ENCODE results near the gene GPATCH8. TPM values are rescaled to one million over a fixed set of nuclear protein-coding genes. Genes with fewer than 3 reads are reported as not detected.
"Not testable (repeated sequence)": the region's sequence is repeated elsewhere in the genome, so short reads cannot be mapped to it uniquely, and the experiment has no call there.

Gene GPATCH8
- total RNA-seq, 3 donors from 2014 or later (not counting 1 experiment from before 2014, with no cell fraction given) = 104 to 111 (median 109) TPM

DNA sequence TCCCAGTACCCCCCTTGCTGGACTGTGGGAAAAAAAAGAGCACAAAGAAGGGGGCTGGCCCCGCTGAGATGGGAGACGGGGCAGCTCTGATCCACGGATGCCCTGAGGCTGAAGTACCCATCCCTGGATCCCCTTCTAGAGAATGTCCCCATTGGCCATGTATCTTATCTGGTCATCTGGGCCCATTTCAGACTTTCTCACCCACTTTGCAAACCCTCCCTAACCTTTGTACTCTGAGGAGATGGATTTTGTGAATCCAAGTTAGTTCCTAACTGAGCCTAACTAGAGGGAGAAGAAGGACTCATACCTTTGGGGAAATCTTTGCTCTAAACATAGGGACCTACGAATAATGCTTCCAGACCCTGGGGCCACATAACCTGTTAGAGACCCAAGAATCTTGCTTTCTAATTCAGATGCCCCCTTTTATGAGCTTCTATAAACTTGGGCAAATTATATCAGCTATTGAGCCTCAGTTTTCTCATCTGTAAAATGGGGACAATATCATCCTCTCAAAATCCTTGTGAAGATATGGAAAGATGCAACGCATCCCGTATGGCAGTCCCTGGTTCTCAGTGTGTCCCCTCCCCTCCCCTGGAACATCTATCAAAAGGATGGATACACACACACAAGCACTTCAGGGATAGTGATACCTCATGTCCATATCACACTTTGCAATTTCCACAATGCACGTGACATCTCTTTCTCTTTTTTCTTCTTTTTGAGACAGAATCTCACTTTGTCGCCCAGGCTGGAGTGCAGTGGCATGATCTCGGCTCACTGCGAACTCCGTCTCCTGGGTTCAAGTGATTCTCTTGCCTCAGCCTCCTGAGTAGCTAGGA, 37.3 kb upstream of the GPATCH8 start:
- H3K4me3 Mint-ChIP-seq = no peak overlapping the region
- TF ChIP-seq, protein P1, sequence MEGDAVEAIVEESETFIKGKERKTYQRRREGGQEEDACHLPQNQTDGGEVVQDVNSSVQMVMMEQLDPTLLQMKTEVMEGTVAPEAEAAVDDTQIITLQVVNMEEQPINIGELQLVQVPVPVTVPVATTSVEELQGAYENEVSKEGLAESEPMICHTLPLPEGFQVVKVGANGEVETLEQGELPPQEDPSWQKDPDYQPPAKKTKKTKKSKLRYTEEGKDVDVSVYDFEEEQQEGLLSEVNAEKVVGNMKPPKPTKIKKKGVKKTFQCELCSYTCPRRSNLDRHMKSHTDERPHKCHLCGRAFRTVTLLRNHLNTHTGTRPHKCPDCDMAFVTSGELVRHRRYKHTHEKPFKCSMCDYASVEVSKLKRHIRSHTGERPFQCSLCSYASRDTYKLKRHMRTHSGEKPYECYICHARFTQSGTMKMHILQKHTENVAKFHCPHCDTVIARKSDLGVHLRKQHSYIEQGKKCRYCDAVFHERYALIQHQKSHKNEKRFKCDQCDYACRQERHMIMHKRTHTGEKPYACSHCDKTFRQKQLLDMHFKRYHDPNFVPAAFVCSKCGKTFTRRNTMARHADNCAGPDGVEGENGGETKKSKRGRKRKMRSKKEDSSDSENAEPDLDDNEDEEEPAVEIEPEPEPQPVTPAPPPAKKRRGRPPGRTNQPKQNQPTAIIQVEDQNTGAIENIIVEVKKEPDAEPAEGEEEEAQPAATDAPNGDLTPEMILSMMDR (IDR thresholded peaks at IDR 0.05) = no peak
- no peak overlapping the region for H3K27ac Mint-ChIP-seq
- DNase-seq (no peak), ATAC-seq (no peak)
- 87% methylated on average over 11 of the region's 11 CpGs for WGBS (ENCODE audit: insufficient coverage)
- intact Hi-C loops (cut with micrococcal nuclease) = no loop called here
- peaks cover 0 to 20% of the 10 kb centered on the region in 2 donors for H3K27me3 Mint-ChIP-seq (ENCODE audit: low read depth in 2 of 2)
- H3K4me1 Mint-ChIP-seq = no peaks in the 10 kb centered on the region
- Histone ChIP-seq H3K36me3 (ENCODE audit: control insufficient read depth, insufficient read depth, low read length) (no peaks in the 10 kb centered on the region), H3K27me3 (ENCODE audit: control insufficient read depth, insufficient read depth, low read length) (no peaks in the 10 kb centered on the region), H3K4me1 (ENCODE audit: control insufficient read depth, insufficient read depth, low read length) (no peaks in the 10 kb centered on the region), H3K4me3 (ENCODE audit: low read length) (no peak overlapping the region), H3K9me3 (ENCODE audit: control insufficient read depth, insufficient read depth, low read length) (no peaks in the 10 kb centered on the region), H3K27ac (ENCODE audit: low read length) (no peak overlapping the region)
- no peaks in the 10 kb centered on the region for H3K9me3 Mint-ChIP-seq
- H3K36me3 Mint-ChIP-seq = no peaks in the 10 kb centered on the region

DNA sequence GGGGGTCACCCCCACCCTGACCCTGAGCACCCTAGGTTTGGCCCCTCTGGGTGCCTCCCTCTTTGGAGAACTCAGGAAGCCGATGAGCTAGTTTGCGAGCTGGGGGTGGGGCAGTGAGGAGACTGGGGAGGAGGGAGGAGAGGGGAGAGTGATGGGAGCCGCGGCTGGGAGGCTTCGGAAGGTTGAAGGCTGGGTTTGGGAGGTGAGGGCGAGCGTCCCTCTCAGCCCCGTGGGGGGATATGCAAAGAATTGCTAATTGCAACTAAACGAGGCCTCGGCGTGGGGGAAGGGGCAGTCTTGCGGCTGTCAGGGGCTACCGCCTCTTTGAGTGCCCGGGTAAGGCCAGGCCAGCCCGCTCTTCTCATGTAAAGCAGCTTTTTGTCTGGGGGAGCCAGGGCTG, 36.5 kb upstream of the GPATCH8 start:
- TF ChIP-seq, protein P1 (IDR thresholded peaks at IDR 0.05) = no peak
- no peaks in the 10 kb centered on the region for H3K36me3 Mint-ChIP-seq
- WGBS (ENCODE audit: insufficient coverage) = 76% methylated on average over 15 of the region's 15 CpGs
- no peak for ATAC-seq
- no peaks in the 10 kb centered on the region for H3K4me1 ChIP-seq (ENCODE audit: control insufficient read depth, insufficient read depth, low read length)
- no peak overlapping the region for H3K4me3 Mint-ChIP-seq
- DNase-seq = no peak
- H3K4me1 Mint-ChIP-seq = no peaks in the 10 kb centered on the region
- H3K9me3 ChIP-seq (ENCODE audit: control insufficient read depth, insufficient read depth, low read length) = no peaks in the 10 kb centered on the region
- no peak overlapping the region for H3K27ac Mint-ChIP-seq
- H3K4me3 ChIP-seq (ENCODE audit: low read length) = no peak overlapping the region
- H3K27me3 Mint-ChIP-seq (ENCODE audit: low read depth in 2 of 2) = peaks cover 0 to 20% of the 10 kb centered on the region in 2 donors
- intact Hi-C loops (cut with micrococcal nuclease) = no loop called here
- H3K27me3 ChIP-seq (ENCODE audit: control insufficient read depth, insufficient read depth, low read length) = no peaks in the 10 kb centered on the region
- H3K27ac ChIP-seq (ENCODE audit: low read length) = no peak overlapping the region
- no peaks in the 10 kb centered on the region for H3K9me3 Mint-ChIP-seq
- H3K36me3 ChIP-seq (ENCODE audit: control insufficient read depth, insufficient read depth, low read length) = no peaks in the 10 kb centered on the region

DNA sequence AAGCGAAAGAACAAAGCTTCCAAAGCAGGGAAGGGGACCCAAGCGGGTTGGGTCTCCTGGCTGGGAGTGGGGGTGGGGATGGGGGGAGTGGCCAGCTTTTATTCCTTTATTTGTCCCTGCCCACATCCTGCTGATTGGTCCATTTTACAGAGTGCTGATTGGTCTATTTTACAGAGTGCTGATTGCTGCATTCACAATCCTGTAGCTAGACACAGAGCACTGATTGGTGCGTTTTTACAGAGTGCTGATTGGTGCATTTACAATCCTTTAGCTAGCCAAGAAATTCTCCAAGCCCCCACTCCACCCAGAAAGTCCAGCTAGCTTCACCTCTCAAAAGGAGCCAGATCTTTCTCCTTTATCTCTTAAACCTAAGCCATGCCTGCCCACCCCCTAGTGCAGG, 34.7 kb upstream of the GPATCH8 start:
- intact Hi-C loops (cut with micrococcal nuclease); H3K27ac ChIP-seq (ENCODE audit: low read length); H3K36me3 Mint-ChIP-seq; H3K9me3 Mint-ChIP-seq; H3K27ac Mint-ChIP-seq; H3K4me1 Mint-ChIP-seq; H3K4me3 ChIP-seq (ENCODE audit: low read length); H3K4me1 ChIP-seq (ENCODE audit: control insufficient read depth, insufficient read depth, low read length); ATAC-seq; H3K27me3 Mint-ChIP-seq (ENCODE audit: low read depth in 2 of 2); H3K36me3 ChIP-seq (ENCODE audit: control insufficient read depth, insufficient read depth, low read length); H3K9me3 ChIP-seq (ENCODE audit: control insufficient read depth, insufficient read depth, low read length); H3K27me3 ChIP-seq (ENCODE audit: control insufficient read depth, insufficient read depth, low read length); DNase-seq; H3K4me3 Mint-ChIP-seq: not testable (repeated sequence)
- 97% methylated on average over 3 of the region's 3 CpGs for WGBS (ENCODE audit: insufficient coverage)

DNA sequence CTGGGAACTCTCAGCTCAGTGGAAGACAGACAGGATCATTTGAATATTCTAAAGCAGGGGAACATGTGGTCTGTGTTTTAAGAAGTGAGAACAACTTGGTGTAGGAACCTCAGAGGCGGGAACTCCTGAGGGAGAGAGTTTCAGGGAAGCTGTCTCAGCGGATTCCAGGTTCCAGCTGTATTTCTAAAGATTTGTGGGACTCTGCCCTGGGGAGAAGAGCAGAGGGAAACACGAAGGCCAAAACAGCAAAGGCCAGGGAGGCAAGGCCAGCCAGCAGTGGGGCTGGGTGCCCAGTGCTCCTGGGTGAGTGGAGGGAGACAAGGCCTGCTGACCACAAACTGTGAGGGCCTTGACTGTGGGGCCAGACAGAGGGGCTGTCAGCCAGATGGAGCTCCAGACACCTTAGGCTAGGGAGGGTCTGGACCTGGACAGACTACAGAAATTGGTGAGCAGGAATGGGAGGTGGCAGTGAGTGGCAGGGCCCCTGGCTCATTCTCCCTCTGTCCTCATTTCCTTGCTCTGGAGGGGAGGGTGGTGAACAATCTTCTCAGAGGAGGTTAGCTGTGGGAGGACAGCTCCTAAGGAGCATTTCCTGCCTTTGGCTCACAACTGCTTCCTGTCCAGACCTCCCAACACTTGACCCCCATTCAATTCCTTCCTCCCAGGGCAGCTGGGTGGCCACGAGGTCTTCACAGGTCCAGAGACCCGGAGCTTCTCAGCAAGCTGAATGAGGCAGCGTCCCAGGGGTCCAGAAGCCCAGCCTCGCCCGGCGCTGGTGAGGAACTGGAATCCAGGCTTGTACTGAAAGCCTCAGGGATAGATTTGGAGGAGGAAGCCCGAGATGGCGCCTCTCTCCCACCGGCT, 33.1 kb upstream of the GPATCH8 start:
- peaks cover 8% of the 10 kb centered on the region for H3K4me1 ChIP-seq (ENCODE audit: control insufficient read depth, insufficient read depth, low read length)
- TF ChIP-seq, protein P1 (IDR thresholded peaks at IDR 0.05) = no peak
- no peak for ATAC-seq
- H3K9me3 ChIP-seq (ENCODE audit: control insufficient read depth, insufficient read depth, low read length) = no peaks in the 10 kb centered on the region
- H3K27me3 Mint-ChIP-seq (ENCODE audit: low read depth in 2 of 2) = peaks cover 6% of the 10 kb centered on the region in 2 donors
- no peaks in the 10 kb centered on the region for H3K36me3 ChIP-seq (ENCODE audit: control insufficient read depth, insufficient read depth, low read length)
- no peak overlapping the region for H3K4me3 Mint-ChIP-seq
- intact Hi-C loops (cut with micrococcal nuclease) = no loop called here
- H3K36me3 Mint-ChIP-seq = no peaks in the 10 kb centered on the region
- no peak for DNase-seq
- H3K9me3 Mint-ChIP-seq = no peaks in the 10 kb centered on the region
- no peak overlapping the region for H3K27ac ChIP-seq (ENCODE audit: low read length)
- H3K27ac Mint-ChIP-seq = no peak overlapping the region
- H3K4me1 Mint-ChIP-seq = peaks cover 8 to 10% of the 10 kb centered on the region in 2 donors
- no peak overlapping the region for H3K4me3 ChIP-seq (ENCODE audit: low read length)
- WGBS (ENCODE audit: insufficient coverage) = 78% methylated on average over 12 of the region's 12 CpGs
- H3K27me3 ChIP-seq (ENCODE audit: control insufficient read depth, insufficient read depth, low read length) = no peaks in the 10 kb centered on the region

Data from natural killer cell (primary cell).